Measurements from ENCODE around the gene DTNBP1.

DNA sequence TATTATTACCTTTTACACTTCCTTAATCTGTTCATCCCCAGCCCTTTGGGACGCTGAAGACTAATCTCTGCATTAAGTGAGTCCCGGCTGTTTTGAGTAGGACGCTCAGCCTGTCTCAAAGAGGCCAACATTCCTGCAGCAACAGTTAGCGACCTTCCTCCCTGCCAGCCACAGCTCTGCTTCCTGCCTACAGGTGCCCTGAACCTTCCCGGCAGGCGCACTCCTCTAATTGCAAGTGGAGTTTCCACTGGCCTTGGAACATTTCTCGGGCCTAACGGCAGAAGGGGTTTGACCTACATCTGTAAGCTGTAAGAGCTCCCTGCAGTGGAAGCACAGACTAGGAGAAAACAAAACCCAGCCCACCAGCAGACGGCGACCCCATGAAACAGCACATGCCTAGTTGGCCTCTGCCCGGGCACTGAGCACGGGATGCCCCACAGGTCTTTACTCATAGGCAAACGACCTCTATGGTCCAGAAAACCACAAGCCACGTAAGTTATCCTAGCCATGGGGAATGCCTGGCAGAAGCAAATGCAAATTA, 137.9 kb downstream of the DTNBP1 start:
- TF ChIP-seq, protein P1, sequence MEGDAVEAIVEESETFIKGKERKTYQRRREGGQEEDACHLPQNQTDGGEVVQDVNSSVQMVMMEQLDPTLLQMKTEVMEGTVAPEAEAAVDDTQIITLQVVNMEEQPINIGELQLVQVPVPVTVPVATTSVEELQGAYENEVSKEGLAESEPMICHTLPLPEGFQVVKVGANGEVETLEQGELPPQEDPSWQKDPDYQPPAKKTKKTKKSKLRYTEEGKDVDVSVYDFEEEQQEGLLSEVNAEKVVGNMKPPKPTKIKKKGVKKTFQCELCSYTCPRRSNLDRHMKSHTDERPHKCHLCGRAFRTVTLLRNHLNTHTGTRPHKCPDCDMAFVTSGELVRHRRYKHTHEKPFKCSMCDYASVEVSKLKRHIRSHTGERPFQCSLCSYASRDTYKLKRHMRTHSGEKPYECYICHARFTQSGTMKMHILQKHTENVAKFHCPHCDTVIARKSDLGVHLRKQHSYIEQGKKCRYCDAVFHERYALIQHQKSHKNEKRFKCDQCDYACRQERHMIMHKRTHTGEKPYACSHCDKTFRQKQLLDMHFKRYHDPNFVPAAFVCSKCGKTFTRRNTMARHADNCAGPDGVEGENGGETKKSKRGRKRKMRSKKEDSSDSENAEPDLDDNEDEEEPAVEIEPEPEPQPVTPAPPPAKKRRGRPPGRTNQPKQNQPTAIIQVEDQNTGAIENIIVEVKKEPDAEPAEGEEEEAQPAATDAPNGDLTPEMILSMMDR (IDR thresholded peaks at IDR 0.05), result no peak
- no peak for TF ChIP-seq POLR2A (IDR thresholded peaks at IDR 0.05)

All from breast epithelium (tissue), 3 donors.